Right lung (tissue), 5 donors: ENCODE measurements around the gene OR2B2. TPM values are rescaled to one million over a fixed set of nuclear protein-coding genes. Genes with fewer than 3 reads are reported as not detected.

Source experiments
- DNase-seq, 2 donors: peaks; one replicate each; pipeline ENCODE4 v3.0.0-alpha.2; 2013
- polyA plus RNA-seq, 5 donors: library from polyadenylated mRNA; unstranded; fragments of 120-200 nt; gene quantifications; one replicate each; pipeline versions ENCODE4 v1.2.1 to v1.2.3, GENCODE V29; 2013; ENCODE audit warnings: inconsistent platforms in 1 of 5, low replicate concordance in 1 of 5; ENCODE audit not compliant: insufficient read length in 5 of 5, insufficient read depth in 1 of 5

The OR2B2 gene
- polyA plus RNA-seq, 5 donors, result not detected

DNA sequence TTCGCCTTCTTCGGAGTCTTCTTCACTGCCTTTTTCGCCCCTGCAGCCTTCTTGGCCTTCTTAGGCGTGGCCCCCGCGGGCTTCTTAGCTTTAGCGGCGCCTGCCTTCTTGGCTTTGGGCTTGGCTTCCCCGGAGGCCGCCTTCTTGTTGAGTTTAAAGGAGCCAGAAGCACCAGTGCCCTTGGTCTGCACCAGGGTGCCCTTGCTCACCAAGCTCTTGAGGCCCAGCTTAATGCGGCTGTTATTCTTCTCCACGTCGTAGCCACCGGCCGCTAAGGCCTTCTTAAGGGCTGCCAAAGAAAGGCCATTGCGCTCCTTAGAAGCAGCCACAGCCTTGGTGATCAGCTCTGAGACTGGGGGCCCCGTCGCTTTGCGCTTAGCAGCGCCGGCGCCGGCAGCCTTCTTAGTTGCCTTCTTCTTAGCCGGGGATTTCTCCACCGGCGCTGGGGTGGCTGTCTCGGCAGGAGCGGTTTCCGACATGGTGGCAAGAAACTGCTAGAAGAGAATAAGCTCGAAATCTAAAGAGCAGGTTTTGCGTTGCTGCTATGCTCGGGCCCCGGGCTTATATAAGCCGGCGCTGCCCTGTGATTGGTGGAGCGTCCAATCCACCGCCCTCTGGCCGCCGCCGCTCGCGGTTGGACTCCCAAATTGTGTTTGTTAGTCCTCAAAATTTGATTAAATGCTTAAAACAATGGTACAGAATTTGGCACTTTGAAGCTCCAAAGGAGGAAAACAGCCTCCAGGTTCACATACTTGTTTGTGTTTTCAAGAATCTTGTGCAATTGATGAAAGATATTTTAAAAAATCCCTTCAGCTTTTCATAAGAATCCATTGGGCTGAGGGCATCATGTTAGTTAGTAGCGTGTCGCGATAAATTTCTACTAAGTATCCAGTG lies 44.9 kb downstream of the OR2B2 start:
- DNase-seq, result peak; percentile 83 to 88

DNA sequence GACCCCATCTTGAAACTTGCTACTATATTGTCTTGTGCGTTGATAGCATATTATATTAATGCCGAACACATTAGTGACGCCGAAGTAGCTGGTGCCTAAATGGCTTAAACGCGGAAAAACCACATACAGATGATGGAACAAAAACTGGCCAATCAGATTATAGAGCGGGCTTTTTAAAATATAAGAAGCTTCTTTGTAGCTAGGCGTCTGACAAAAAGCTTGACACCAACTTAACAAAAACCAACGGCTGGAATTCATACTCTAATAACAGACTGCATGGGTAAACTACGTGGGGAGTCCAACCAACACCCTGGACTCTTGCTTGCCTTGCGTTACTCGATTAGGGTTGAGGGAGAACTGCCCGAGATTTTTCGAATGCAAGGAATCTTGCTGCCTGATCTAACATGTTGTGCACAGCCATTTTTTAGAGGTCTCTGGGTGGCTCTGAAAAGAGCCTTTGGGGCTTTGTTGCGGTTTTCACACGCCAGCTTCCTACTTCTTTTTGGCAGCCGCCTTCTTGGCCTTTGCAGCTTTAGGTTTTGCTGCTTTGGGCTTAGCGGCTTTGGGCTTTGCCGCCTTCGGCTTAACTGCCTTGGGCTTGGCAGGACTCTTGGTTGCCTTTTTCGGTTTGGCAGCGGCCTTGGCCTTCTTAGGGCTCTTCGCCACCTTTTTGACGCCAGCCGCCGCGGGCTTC lies 45.7 kb downstream of the OR2B2 start:
- DNase-seq, result peak; percentile 56 to 74

DNA sequence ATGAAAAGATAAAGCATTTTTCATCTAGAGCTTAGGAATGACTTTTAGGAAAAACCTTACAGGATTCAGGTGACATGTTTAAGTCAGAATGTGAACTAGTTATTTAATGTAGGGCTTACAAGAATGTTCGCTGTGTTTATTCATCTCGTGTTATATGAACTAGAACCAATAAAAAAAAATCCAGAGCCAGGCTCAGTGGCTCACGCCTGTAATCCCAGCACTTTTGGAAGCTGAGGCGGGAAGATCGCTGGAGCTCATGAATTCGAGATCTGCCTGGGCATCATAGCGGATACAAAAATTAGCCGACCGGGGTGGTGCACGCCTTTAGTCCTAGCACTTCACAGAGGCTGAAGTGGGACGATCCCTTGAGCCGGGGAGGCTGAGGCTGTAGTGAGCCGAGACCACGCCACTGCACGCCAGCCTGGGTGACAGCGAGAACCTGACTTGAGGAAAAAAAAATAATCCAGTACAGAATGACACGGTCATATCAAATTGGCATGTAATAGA lies 46.3 kb downstream of the OR2B2 start:
- DNase-seq, result no peak

- DNase-seq, result peak; percentile 93 to 95
Measured at GRCh38 chr6:27864906-27865849, 47.0 kb downstream of the OR2B2 start.

- DNase-seq, result peak; percentile 34 to 37
Measured at GRCh38 chr6:27863962-27864905, 48.0 kb downstream of the OR2B2 start.

DNA sequence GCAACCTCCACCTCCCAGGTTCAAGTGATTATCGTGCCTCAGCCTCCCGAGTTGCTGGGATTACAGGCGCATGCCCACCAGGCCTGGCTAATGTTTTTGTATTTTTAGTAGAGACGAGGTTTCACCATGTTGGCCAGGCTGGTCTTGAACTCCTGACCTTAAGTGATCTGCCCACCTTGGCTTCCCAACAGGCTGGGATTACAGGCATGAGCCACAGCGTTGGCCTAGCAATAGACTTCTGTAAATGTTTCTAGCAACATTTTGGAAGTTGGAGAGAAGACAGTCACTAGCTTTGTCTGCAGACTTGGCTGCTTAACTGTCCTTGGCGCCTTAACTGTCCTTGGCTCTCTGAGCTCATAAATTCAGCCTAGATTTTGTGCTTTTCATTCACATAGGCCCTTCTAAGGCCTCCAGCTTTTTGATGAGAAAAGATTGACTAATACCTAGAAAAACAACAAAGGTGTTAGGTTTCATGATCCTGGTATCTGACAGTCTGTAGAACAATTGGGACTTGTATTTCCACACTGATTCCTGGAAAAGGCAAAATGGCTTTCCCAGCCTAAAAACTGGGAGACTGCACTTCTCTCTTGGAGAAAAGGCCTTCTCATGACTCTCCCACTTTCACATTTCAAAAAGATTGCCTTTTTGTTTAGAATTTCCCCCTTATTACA lies 49.7 kb downstream of the OR2B2 start:
- DNase-seq, result no peak

- no peak for DNase-seq
Measured at GRCh38 chr6:27861861-27862260, 50.3 kb downstream of the OR2B2 start.

GRCh38 chr6:27861276-27861840 lies 50.8 kb downstream of the OR2B2 start:
- no peak for DNase-seq

Other genes starting within 250 kb of the OR2B2 start
- under 1 TPM in 4 of 5 donors, not detected in 1; 0.24 to 0.40 (median 0.33) TPM for gene OR2B6, start 44.8 kb upstream of the OR2B2 start, polyA plus RNA-seq
- 1 to 10 TPM; 2.2 to 3.3 (median 3.2) TPM for gene ZNF165, start 168.2 kb upstream of the OR2B2 start, polyA plus RNA-seq
- 10 to 100 TPM in 4 of 5 donors, 1 to 10 TPM in 1; 8.7 to 12.5 (median 11.3) TPM for gene ZSCAN16, start 212.2 kb upstream of the OR2B2 start, polyA plus RNA-seq
- gene ZKSCAN8, start 229.5 kb upstream of the OR2B2 start, polyA plus RNA-seq, result 10 to 100 TPM; 28.2 to 53.0 (median 47.0) TPM